Measurements from ENCODE around the gene CLCN4.

DNA sequence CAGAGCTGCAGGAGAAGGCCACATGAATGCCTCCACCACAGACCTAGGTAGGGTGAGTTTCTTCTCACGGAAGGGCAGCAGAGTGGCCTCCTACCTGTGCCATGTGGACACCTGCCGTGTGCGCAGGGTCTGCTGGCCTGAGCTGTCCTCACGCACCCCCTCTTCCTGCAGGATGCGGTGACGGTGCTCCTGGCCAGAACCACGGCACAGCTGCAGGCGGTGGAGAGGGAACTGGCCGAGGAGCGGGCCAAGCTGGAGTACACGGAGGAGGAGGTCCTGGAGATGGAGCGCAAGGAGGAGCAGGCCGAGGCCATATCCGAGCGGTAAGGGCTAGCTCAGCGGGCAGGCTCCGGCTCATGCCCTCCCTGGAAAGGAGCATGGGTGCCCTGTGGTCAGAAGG, 28.4 kb upstream of the CLCN4 start:
- TF ChIP-seq POLR2A (IDR thresholded peaks at IDR 0.05) (no peak), POLR2AphosphoS5 (IDR thresholded peaks at IDR 0.05; ENCODE audit: insufficient read depth in 1 of 2, low read depth in 1 of 2) (no peak)
- TF ChIP-seq, protein P1, sequence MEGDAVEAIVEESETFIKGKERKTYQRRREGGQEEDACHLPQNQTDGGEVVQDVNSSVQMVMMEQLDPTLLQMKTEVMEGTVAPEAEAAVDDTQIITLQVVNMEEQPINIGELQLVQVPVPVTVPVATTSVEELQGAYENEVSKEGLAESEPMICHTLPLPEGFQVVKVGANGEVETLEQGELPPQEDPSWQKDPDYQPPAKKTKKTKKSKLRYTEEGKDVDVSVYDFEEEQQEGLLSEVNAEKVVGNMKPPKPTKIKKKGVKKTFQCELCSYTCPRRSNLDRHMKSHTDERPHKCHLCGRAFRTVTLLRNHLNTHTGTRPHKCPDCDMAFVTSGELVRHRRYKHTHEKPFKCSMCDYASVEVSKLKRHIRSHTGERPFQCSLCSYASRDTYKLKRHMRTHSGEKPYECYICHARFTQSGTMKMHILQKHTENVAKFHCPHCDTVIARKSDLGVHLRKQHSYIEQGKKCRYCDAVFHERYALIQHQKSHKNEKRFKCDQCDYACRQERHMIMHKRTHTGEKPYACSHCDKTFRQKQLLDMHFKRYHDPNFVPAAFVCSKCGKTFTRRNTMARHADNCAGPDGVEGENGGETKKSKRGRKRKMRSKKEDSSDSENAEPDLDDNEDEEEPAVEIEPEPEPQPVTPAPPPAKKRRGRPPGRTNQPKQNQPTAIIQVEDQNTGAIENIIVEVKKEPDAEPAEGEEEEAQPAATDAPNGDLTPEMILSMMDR (IDR thresholded peaks at IDR 0.05), result no peak

All from vagina (tissue), 2 donors.